HepG2 (cell line): Measurements from ENCODE around the gene ADIRF. TPM values are rescaled to one million over a fixed set of nuclear protein-coding genes. Genes with fewer than 3 reads are reported as not detected.

Experiments
- ARNT2 ChIP-seq: sonication (generic); formaldehyde crosslinking; IDR thresholded peaks from 2 replicates; pipeline ENCODE4 v1.8.0; 2022; ENCODE audit warnings: mild to moderate bottlenecking, low read depth, missing genetic modification reagents, moderate library complexity
- BRD4 ChIP-seq: sonication (generic); formaldehyde crosslinking; IDR thresholded peaks from 2 replicates; pipeline ENCODE4 v1.4.0; 2020; ENCODE audit warnings: missing genetic modification reagents
- CENPT ChIP-seq: sonication (generic); formaldehyde crosslinking; IDR thresholded peaks from 2 replicates; pipeline ENCODE4 v1.8.0; 2022; ENCODE audit warnings: low read depth, mild to moderate bottlenecking, moderate library complexity, missing genetic modification reagents
- ESRRA ChIP-seq: sonication (generic); formaldehyde crosslinking; IDR thresholded peaks from 2 replicates; pipeline ENCODE4 v1.5.1; 2020; ENCODE audit warnings: mild to moderate bottlenecking, low read depth, missing genetic modification reagents
- GABPA ChIP-seq, 2 experiments: IDR thresholded peaks; 2 replicates each; pipeline ENCODE4 v1.6.1; 2011 to 2016; ENCODE audit warnings: low read depth in 2 of 2, low read length in 1 of 2, missing biosample characterization in 1 of 2, missing genetic modification characterization in 1 of 2
- HNF4G ChIP-seq, 2 experiments: sonication (generic) in 1 of 2; formaldehyde crosslinking in 1 of 2; IDR thresholded peaks; 2 replicates each; pipeline versions ENCODE4 v1.4.0 to v1.6.1; 2011 to 2020; ENCODE audit warnings: borderline replicate concordance in 2 of 2, low read depth in 2 of 2, mild to moderate bottlenecking in 2 of 2, low read length in 1 of 2, missing genetic modification reagents in 1 of 2, moderate library complexity in 1 of 2
- IRF2 ChIP-seq: IDR thresholded peaks from 2 replicates; pipeline ENCODE4 v1.6.1; 2018; ENCODE audit warnings: missing genetic modification reagents, missing compliant biosample characterization
- KAT2B ChIP-seq: fragments of 150-350 bp; IDR thresholded peaks from 2 replicates; pipeline ENCODE4 v1.6.1; 2014; ENCODE audit warnings: low read depth, low read length, borderline replicate concordance
- KDM2A ChIP-seq: sonication (generic); formaldehyde crosslinking; IDR thresholded peaks from 2 replicates; pipeline ENCODE4 v1.4.0; 2020; ENCODE audit warnings: low read depth, missing genetic modification reagents, borderline replicate concordance
- NFE2L1 ChIP-seq: sonication (generic); formaldehyde crosslinking; IDR thresholded peaks from 2 replicates; pipeline ENCODE4 v1.4.0; 2020; ENCODE audit warnings: missing genetic modification reagents, mild to moderate bottlenecking, borderline replicate concordance
- PRMT3 ChIP-seq: sonication (generic); formaldehyde crosslinking; IDR thresholded peaks from 2 replicates; pipeline ENCODE4 v1.8.1; 2022; ENCODE audit warnings: low read depth, mild to moderate bottlenecking, moderate library complexity, missing genetic modification reagents, borderline replicate concordance
- SRF ChIP-seq: IDR thresholded peaks from 2 replicates; pipeline ENCODE4 v1.6.1; 2011; ENCODE audit warnings: mild to moderate bottlenecking, low read depth, low read length, moderate library complexity
- XRCC5 ChIP-seq: fragments of 200-400 bp; formaldehyde crosslinking; optimal IDR thresholded peaks from 2 replicates; pipeline ENCODE3; 2017; ENCODE audit warnings: mild to moderate bottlenecking, low read length
- ZNF225 ChIP-seq: sonication (generic); formaldehyde crosslinking; IDR thresholded peaks from 2 replicates; pipeline ENCODE4 v1.4.0; 2020; ENCODE audit warnings: mild to moderate bottlenecking, missing genetic modification reagents
- ZNF260 ChIP-seq: sonication (generic); formaldehyde crosslinking; IDR thresholded peaks from 2 replicates; pipeline ENCODE4 v1.4.0; 2020; ENCODE audit warnings: missing genetic modification reagents, low read depth, mild to moderate bottlenecking, borderline replicate concordance
- ZNF382 ChIP-seq: sonication (generic); formaldehyde crosslinking; IDR thresholded peaks from 2 replicates; pipeline ENCODE4 v1.5.0; 2020; ENCODE audit warnings: missing genetic modification reagents, mild to moderate bottlenecking, borderline replicate concordance
- ZNF572 ChIP-seq: sonication (generic); formaldehyde crosslinking; IDR thresholded peaks from 2 replicates; pipeline ENCODE4 v1.5.1; 2020; ENCODE audit warnings: mild to moderate bottlenecking, missing genetic modification reagents
- ZNF615 ChIP-seq: sonication (generic); formaldehyde crosslinking; IDR thresholded peaks from 2 replicates; pipeline ENCODE4 v1.5.0; 2020; ENCODE audit warnings: mild to moderate bottlenecking, missing genetic modification reagents, borderline replicate concordance
- ZNF768 ChIP-seq: sonication (generic); formaldehyde crosslinking; IDR thresholded peaks from 2 replicates; pipeline ENCODE4 v1.4.0; 2020; ENCODE audit warnings: missing genetic modification reagents
- polyA plus RNA-seq, 8 experiments: library from polyadenylated mRNA; depleted of rRNA in 3 of 8; stranded (reverse) in 7 of 8; unstranded in 1 of 8; fragments of >200 nt; fragmentation: Illumina TruSeq in 4 of 8; extraction: Trizol in 4 of 8; gene quantifications; 2 replicates each; pipeline versions ENCODE4 v1.2.1 to v1.2.3, GENCODE V29; 2011 to 2016; ENCODE audit warnings: low read depth in 4 of 8, missing spikeins in 1 of 8, mixed read lengths in 1 of 8; ENCODE audit not compliant: insufficient read depth in 1 of 8
- total RNA-seq, 5 experiments: library from RNA; depleted of rRNA; stranded (reverse); fragments of >200 nt; fragmentation: Illumina TruSeq; extraction: Trizol; gene quantifications; 2 replicates each; pipeline ENCODE4 v1.2.3, GENCODE V29; 2016; ENCODE audit warnings: low read depth in 1 of 5
- TF ChIP-seq, protein P1 (sequence below): sonication (generic); formaldehyde crosslinking; IDR thresholded peaks from 2 replicates; pipeline ENCODE4 v1.5.1; 2020; ENCODE audit warnings: mild to moderate bottlenecking, moderate library complexity, missing genetic modification reagents
- TF ChIP-seq, protein P2 (sequence below): sonication (generic); formaldehyde crosslinking; IDR thresholded peaks from 2 replicates; pipeline ENCODE4 v1.5.0; 2020; ENCODE audit warnings: mild to moderate bottlenecking, low read depth, missing genetic modification reagents, borderline replicate concordance
- TF ChIP-seq, protein P3 (sequence below): conservative IDR thresholded peaks from 2 replicates; pipeline ENCODE4 v1.6.1; 2018; ENCODE audit warnings: missing genetic modification reagents
- TF ChIP-seq, protein P4 (sequence below): sonication (generic); formaldehyde crosslinking; IDR thresholded peaks from 2 replicates; pipeline ENCODE4 v1.8.1; 2022; ENCODE audit warnings: low read depth, mild to moderate bottlenecking, missing genetic modification reagents

ADIRF gene
- total and polyA plus RNA-seq, 2 of the 13 experiments (the other 11 are each of a cell fraction or from before 2014, with no cell fraction given): 0.13 to 0.40 TPM

DNA sequence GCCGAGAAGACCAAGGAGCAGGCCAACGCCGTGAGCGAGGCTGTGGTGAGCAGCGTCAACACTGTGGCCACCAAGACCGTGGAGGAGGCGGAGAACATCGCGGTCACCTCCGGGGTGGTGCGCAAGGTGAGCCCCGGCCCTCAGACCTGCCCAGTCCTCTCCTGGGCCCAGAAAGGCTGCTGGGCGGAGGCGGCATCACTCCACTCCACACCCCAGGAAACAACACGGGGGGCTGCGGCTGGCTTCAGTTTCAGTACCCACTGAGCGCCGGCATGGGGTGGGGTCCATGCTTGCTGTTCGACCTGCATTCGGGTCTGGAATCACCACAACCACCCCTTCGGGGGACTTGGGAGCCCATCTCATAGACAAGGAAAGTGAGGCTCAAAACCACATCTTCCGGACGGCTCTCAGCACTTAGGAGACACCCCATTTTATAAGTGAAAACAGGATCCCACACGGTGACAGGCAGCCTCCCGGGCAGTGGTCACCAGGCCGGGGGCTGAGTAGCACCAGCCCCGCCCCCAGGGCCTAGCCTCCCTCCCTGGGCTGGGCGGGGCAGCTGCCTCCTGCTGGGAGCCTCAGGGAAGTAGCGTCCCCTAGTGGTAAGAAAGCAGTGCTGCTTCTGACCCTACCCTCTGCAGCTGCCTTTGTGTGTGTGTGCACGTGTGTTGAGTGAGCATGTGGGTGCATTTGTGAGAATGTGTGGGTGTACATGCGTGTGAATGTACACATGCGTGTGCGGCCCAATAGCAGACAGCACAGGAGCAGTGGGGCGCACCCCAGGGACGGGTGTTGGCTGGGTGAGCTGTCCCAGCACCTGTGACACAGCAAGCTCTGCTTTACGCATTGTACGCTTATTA, 8.0 kb upstream of the ADIRF start (continued):
- TF ChIP-seq, protein P1, sequence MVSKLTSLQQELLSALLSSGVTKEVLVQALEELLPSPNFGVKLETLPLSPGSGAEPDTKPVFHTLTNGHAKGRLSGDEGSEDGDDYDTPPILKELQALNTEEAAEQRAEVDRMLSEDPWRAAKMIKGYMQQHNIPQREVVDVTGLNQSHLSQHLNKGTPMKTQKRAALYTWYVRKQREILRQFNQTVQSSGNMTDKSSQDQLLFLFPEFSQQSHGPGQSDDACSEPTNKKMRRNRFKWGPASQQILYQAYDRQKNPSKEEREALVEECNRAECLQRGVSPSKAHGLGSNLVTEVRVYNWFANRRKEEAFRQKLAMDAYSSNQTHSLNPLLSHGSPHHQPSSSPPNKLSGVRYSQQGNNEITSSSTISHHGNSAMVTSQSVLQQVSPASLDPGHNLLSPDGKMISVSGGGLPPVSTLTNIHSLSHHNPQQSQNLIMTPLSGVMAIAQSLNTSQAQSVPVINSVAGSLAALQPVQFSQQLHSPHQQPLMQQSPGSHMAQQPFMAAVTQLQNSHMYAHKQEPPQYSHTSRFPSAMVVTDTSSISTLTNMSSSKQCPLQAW (CRISPR knock-in tag): no peak
- TF ChIP-seq ZNF382 (no peak), ZNF572 (CRISPR knock-in tag) (no peak), SRF (no peak), XRCC5 (peak; percentile 34), CENPT (CRISPR knock-in tag) (no peak), ARNT2 (no peak), NFE2L1 (CRISPR knock-in tag) (no peak), PRMT3 (CRISPR knock-in tag) (no peak), ESRRA (CRISPR knock-in tag) (no peak), IRF2 (no peak), KDM2A (CRISPR knock-in tag) (peak; percentile 53; the same call in 1 of the 2 replicates), ZNF260 (CRISPR knock-in tag) (no peak), ZNF225 (CRISPR knock-in tag) (no peak), GABPA (IDR thresholded peaks at IDR 0.05; ENCODE audit: low read depth, low read length) (no peak), GABPA (CRISPR knock-in tag; IDR thresholded peaks at IDR 0.05; ENCODE audit: low read depth) (no peak), KAT2B (no peak), ZNF768 (CRISPR knock-in tag) (peak; percentile 9; the same call in 1 of the 2 replicates), ZNF615 (CRISPR knock-in tag) (no peak), BRD4 (CRISPR knock-in tag) (no peak), HNF4G (IDR thresholded peaks at IDR 0.05; ENCODE audit: borderline replicate concordance, low read depth, low read length) (no peak), HNF4G (CRISPR knock-in tag; IDR thresholded peaks at IDR 0.05; ENCODE audit: borderline replicate concordance, low read depth) (no peak)
- TF ChIP-seq, protein P2, sequence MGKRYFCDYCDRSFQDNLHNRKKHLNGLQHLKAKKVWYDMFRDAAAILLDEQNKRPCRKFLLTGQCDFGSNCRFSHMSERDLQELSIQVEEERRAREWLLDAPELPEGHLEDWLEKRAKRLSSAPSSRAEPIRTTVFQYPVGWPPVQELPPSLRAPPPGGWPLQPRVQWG (CRISPR knock-in tag): no peak
- TF ChIP-seq, protein P3, sequence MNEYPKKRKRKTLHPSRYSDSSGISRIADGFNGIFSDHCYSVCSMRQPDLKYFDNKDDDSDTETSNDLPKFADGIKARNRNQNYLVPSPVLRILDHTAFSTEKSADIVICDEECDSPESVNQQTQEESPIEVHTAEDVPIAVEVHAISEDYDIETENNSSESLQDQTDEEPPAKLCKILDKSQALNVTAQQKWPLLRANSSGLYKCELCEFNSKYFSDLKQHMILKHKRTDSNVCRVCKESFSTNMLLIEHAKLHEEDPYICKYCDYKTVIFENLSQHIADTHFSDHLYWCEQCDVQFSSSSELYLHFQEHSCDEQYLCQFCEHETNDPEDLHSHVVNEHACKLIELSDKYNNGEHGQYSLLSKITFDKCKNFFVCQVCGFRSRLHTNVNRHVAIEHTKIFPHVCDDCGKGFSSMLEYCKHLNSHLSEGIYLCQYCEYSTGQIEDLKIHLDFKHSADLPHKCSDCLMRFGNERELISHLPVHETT (CRISPR knock-in tag): no peak
- TF ChIP-seq, protein P4, sequence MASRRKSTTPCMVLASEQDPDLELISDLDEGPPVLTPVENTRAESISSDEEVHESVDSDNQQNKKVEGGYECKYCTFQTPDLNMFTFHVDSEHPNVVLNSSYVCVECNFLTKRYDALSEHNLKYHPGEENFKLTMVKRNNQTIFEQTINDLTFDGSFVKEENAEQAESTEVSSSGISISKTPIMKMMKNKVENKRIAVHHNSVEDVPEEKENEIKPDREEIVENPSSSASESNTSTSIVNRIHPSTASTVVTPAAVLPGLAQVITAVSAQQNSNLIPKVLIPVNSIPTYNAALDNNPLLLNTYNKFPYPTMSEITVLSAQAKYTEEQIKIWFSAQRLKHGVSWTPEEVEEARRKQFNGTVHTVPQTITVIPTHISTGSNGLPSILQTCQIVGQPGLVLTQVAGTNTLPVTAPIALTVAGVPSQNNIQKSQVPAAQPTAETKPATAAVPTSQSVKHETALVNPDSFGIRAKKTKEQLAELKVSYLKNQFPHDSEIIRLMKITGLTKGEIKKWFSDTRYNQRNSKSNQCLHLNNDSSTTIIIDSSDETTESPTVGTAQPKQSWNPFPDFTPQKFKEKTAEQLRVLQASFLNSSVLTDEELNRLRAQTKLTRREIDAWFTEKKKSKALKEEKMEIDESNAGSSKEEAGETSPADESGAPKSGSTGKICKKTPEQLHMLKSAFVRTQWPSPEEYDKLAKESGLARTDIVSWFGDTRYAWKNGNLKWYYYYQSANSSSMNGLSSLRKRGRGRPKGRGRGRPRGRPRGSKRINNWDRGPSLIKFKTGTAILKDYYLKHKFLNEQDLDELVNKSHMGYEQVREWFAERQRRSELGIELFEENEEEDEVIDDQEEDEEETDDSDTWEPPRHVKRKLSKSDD (CRISPR knock-in tag): no peak
